ENCODE measurements around the gene AATK. TPM values are rescaled to one million over a fixed set of nuclear protein-coding genes. Genes with fewer than 3 reads are reported as not detected.
A peak's percentile ranks its signal among the peaks of the same experiment; 100 is the strongest.

The AATK gene
- total RNA-seq, 1 experiment from 2014 or later: 64.6 TPM

DNA sequence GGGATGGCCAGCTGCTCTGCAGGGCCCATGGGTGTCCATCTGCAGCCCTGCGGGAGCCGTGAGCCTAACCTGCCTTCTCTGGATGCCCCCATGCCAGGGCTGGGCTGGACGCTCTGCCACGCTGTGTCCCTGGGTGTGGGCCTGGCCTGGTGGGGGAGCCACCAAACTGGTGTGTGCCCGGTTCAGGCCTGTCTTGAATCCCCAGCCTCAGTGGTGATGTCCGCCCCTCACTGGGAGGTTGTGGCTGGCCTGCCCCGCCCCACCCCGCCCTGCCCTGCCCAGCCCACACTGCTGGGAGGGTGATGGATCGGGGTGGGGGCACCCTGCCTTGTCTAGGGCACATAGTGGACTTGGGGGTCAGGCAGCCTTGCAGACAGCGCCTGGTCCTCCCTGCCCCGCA lies 50.8 kb downstream of the AATK start:
- no peak for DNase-seq (ENCODE audit: low spot score)

- no peak for DNase-seq (ENCODE audit: low spot score)
Measured at GRCh38 chr17:81114351-81115093, 51.5 kb downstream of the AATK start.

DNA sequence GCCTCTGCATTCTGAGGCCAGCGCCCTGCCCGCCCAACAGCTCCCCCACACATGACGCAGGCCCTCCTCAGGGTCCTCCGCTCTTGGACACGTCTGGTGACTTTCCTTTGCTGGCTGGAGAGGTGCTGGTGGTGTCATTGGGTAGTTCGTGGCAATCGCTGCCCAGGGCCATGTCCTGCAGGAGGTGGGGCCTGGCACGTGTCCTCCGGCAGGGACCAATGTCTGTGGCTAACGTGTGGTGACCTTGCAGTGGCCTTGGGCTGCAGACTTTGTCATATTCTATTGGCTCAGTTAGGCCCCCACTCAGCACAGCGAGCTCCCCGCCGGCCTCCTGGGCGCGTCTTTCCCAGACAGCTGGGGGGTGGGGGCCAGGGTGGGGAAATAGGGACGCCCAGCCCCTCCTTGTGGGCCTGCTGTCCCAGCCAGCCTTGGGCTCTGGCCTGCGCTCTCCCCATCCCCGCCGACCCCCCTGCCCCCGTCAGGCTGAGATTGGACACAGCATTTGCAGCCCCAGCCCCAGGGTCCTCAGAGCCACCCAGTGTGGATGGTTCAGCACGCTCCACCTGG lies 52.8 kb downstream of the AATK start:
- no peak for DNase-seq (ENCODE audit: low spot score)

DNA sequence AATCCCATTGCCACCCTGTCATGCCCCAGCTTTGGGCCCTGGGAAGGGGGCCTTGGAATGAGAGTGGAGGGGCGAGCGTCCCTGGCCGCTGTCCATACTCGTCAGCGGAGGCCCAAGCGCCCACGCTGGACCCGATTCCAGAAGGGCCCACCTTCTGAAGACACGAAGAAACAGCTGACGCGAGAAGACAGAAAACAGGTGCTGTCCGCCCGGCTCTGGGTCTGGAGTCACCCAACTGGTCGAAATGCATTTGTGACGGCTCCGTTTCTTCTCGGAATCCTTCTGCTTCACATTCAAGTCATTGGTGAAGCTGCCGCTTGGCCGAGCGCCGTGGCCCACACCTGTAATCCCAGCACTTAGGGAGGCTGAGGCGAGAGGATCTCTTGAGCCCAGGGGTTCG lies 53.6 kb downstream of the AATK start:
- DNase-seq (ENCODE audit: low spot score): no peak

DNA sequence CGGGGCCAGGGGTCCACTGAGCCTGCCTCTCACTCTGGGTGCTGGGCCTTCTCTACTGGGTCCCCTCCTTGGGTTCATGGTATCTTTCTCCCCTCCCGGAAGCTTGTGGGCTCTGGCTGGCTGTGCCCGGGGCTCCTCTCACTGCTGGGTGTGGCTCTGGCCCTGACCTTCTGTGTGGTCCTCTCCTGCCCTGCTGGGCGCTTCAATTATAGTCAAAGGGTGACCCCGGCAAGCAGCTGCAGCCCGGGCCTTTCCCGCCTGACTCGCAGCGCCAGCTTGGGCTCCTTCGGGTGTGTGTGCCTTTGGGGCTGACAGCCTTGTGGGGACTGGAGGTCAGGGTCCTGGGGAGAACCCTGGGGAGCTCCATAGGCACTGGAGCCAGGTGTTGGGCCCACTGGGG lies 55.0 kb downstream of the AATK start:
- no peak for DNase-seq (ENCODE audit: low spot score)

GRCh38 chr17:81110488-81111040 lies 55.5 kb downstream of the AATK start:
- DNase-seq (ENCODE audit: low spot score): no peak

DNA sequence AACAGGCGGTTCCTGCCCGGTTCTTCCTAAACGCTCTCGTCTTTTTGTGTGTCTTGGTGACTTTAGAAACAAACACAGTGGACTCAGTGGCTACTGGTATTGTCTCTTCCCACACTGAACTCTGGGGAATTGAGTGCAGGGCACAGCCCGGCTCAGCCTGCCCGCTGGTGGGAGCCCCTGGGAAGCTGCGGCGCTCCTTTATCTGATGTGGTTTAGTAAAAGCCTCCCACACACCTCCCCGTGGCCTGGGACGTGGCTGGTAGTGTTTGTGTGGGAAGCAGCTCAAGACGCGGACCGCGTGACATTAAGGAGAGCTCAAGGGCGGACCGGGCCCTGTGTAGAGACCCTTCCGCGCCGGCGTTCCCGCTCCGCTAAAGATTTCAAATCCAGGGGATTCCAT lies 56.1 kb downstream of the AATK start:
- no peak for DNase-seq (ENCODE audit: low spot score)

DNA sequence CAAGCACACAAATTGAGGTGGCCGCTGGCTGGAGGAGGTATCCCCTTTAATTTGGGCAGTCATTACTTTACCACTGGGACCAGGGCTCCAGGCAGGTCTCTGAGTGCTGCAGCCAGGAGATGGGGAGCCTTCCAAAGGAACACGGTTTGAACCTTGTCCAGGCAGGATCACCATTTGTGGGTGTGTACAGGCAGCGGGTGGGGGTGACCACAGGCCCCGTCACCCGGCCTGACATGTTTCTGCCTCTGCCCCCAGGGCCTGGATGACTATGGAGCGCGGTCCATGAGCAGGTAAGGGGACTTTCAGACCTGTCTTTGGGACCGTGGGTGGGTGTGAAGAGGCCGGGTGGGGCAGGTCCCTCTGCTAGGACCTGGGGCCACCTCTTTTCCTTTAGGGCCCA lies 57.8 kb downstream of the AATK start:
- DNase-seq (ENCODE audit: low spot score): no peak

GRCh38 chr17:81106716-81107115 lies 59.3 kb downstream of the AATK start:
- no peak for DNase-seq (ENCODE audit: low spot score)

- no peak for DNase-seq (ENCODE audit: low spot score)
Measured at GRCh38 chr17:81103379-81103778, 62.6 kb downstream of the AATK start.

- no peak for DNase-seq (ENCODE audit: low spot score)
Measured at GRCh38 chr17:81102869-81103268, 63.2 kb downstream of the AATK start.

GRCh38 chr17:81102352-81102751 lies 63.7 kb downstream of the AATK start:
- DNase-seq (ENCODE audit: low spot score): no peak

DNA sequence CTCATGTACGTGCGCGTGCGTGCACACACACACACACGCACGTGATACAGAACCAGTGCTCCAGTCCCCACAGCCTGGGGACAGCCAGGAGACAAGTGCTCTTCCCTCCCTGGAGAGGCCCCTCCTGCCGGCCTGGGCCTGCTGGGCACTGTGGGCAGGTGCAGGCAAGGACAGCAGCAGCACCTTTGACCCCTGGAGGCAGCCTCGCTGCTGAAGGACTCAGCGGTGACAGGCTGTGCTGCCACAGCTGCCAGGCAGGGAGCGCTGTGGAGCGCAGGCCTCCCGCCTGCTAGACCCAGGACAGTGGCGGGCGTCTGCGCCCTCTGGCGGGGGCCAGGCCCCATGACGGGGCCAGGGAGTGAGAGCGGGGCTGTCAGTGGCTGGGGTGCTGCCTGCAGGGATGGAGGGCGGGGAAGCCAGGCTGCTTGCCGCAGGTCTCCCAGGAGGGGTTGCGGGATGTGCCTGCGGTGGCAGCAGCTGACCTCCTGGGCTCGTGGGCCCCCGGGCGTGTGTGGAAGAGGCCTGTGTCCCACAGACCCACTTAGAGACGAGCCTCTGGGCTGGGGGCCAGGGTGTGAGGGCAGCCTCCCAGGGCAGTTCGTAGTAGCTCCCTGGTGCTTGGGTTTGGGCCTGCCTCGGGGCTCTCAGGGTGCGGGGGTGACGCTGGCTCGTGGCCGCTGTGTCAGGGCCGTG lies 64.3 kb downstream of the AATK start:
- peak; percentile 93 for DNase-seq (ENCODE audit: low spot score)

- DNase-seq (ENCODE audit: low spot score): no peak
Measured at GRCh38 chr17:81100668-81101067, 65.4 kb downstream of the AATK start.

DNA sequence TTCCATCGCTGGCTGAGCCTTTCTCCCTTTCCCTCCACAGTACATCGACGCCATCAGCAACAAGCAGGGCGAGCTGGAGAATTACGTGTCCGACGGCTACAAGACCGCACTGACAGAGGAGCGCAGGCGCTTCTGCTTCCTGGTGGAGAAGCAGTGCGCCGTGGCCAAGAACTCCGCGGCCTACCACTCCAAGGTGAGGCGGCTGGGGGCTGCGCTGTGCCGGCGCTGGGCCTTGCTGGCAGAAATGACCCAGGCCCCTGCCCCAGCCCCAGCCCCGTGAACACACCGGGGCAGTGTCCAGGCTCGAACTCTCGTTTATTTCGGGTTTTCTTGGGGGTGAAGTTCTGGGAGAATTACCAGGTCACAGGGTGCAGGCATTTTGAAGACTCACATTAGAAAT lies 66.1 kb downstream of the AATK start:
- no peak for DNase-seq (ENCODE audit: low spot score)

DNA sequence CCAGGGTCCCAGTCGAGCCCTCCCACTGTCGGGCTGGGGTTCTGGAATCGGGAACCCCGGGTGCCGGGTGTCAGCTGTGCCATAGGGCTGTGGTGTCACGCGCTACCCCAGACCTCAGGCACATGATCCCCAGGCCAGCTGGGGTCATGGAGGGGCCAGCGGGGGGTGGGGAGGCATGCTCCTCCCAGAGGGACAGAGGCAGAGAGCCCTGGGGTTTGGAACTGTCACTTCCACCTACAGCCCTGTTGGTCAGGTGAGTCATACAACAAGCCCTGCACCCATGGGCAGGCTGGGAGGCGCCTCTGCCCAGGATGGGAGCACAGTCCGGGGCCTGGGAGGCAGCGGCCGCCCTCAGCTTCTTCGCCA lies 68.1 kb downstream of the AATK start:
- DNase-seq (ENCODE audit: low spot score): peak; percentile 57

GRCh38 chr17:81097134-81097942 lies 68.7 kb downstream of the AATK start:
- peak; percentile 83 for DNase-seq (ENCODE audit: low spot score)

DNA sequence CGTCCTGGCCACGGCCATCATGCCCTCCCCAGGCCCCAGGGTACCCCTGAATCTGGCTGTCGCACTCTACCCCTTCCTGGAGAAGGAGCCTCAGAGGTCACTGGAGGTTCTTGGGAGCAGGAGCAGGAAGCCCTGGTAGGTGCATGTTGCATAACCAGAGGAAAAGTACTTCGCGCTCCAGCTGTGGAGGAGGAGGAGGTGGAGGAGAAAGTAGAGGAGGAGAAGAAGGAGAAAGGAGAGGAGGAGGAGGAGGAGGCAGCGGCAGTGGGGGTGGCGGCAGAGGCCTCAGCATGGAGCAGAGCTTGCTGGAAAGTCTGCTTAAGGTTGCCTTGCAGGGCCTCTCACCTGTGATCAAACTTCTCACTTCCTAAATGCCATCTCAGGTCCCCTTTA lies 69.3 kb downstream of the AATK start:
- DNase-seq (ENCODE audit: low spot score): no peak

DNA sequence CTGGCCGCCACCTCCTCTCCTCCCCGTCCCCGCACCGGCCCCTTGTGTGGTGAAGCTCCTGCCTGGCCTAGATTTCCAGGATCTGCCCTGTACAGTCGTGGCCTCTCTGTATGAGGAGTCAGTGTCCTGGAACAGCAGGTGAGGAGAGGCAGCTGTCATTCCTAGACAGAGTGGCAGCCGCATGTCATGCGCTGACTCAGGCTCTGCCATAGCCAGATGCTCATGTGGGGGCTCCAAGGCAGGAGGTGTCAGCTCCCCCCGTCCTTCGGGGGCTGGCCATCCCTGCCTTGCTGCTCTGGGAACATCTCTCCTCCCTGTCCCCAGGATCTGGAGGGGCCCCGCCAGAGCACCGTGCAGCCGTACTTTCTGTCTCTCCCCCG lies 70.6 kb downstream of the AATK start:
- no peak for DNase-seq (ENCODE audit: low spot score)

GRCh38 chr17:81094509-81095382 lies 71.3 kb downstream of the AATK start:
- DNase-seq (ENCODE audit: low spot score): peak; percentile 96
